ENCODE data around the gene DUSP22. TPM values are rescaled to one million over a fixed set of nuclear protein-coding genes. Genes with fewer than 3 reads are reported as not detected.
A peak's percentile ranks its signal among the peaks of the same experiment; 100 is the strongest.

The DUSP22 gene
- total and polyA plus RNA-seq, 8 donors: 15.6 to 338 (median 34.8) TPM

DNA sequence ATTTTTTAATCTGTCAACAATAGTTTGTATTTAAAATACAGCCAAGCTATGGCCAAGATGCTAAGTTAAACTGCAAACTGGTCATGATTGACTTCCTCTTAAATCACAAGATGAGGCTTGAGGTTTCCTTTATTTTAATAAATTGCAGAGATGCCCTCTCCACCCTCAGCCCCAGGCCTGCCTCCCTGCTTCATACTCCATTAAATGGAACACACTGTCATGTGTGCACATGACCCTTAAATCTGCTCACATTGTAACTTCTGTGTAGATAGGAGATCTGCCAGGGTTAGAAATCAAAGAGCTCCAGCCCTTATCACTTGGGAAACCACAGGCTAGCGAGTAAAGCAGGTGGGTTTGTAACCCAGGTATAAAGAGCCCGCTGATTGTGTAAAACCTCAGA lies 20.8 kb downstream of the DUSP22 start:
- TF ChIP-seq EP300 (IDR thresholded peaks at IDR 0.05) (no peak), POLR2AphosphoS5 (IDR thresholded peaks at IDR 0.05) (peak in 1 of 3 donors; percentile 68), POLR2A (IDR thresholded peaks at IDR 0.05) (no peak)
- TF ChIP-seq, protein P1, sequence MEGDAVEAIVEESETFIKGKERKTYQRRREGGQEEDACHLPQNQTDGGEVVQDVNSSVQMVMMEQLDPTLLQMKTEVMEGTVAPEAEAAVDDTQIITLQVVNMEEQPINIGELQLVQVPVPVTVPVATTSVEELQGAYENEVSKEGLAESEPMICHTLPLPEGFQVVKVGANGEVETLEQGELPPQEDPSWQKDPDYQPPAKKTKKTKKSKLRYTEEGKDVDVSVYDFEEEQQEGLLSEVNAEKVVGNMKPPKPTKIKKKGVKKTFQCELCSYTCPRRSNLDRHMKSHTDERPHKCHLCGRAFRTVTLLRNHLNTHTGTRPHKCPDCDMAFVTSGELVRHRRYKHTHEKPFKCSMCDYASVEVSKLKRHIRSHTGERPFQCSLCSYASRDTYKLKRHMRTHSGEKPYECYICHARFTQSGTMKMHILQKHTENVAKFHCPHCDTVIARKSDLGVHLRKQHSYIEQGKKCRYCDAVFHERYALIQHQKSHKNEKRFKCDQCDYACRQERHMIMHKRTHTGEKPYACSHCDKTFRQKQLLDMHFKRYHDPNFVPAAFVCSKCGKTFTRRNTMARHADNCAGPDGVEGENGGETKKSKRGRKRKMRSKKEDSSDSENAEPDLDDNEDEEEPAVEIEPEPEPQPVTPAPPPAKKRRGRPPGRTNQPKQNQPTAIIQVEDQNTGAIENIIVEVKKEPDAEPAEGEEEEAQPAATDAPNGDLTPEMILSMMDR (IDR thresholded peaks at IDR 0.05): no peak
- WGBS, 5 donors: 23 to 38% (median 32%) methylated on average over 2 of the region's 2 CpGs
- peak in 1 of 2 donors; percentile 37 for DNase-seq
- H3K4me1 ChIP-seq: peaks cover 13 to 34% (median 20%) of the 10 kb centered on the region in 4 donors
- H3K27me3 ChIP-seq: no peaks in the 10 kb centered on the region
- peak overlapping the region in 2 of 5 donors; percentile 9 to 22 for H3K27ac ChIP-seq
- no peaks in the 10 kb centered on the region for H3K9me3 ChIP-seq
- intact Hi-C loops (cut with DNase I; ENCODE audit: low total_unique reads): no loop called here
- H3K4me3 ChIP-seq: no peak overlapping the region
- H3K36me3 ChIP-seq: peaks cover 0 to 3% (median 1%) of the 10 kb centered on the region in 4 donors

DNA sequence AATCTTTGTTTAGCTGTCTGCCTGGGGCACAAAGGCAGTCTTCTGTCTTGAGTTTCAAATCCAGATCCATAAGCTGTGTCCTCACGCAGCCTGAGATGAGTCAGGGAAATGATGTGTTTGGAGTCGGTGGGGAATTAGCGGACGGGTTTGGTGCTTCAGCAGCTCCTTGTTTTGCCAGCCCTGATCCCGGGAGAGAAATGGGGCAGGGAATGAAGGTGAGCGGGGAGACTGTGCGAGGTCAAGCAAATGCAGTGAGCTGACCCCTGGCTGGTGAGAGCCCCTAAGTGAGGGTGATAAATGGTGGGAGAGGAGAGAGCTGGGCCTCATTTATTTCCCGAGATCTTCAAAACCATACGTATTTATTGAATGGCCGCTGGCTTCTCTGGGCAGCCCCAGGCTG lies 21.6 kb downstream of the DUSP22 start:
- no peak overlapping the region for H3K4me3 ChIP-seq
- TF ChIP-seq EP300 (IDR thresholded peaks at IDR 0.05) (no peak), POLR2AphosphoS5 (IDR thresholded peaks at IDR 0.05) (no peak)
- TF ChIP-seq, protein P1 (IDR thresholded peaks at IDR 0.05): no peak
- 89 to 94% (median 93%) methylated on average over 10 of the region's 10 CpGs for WGBS, 5 donors
- no peaks in the 10 kb centered on the region for H3K36me3 ChIP-seq
- intact Hi-C loops (cut with DNase I; ENCODE audit: low total_unique reads): no loop called here
- H3K27ac ChIP-seq: no peak overlapping the region
- H3K4me1 ChIP-seq: peaks cover 13 to 30% (median 20%) of the 10 kb centered on the region in 4 donors
- H3K27me3 ChIP-seq: no peaks in the 10 kb centered on the region
- DNase-seq: no peak
- no peaks in the 10 kb centered on the region for H3K9me3 ChIP-seq

DNA sequence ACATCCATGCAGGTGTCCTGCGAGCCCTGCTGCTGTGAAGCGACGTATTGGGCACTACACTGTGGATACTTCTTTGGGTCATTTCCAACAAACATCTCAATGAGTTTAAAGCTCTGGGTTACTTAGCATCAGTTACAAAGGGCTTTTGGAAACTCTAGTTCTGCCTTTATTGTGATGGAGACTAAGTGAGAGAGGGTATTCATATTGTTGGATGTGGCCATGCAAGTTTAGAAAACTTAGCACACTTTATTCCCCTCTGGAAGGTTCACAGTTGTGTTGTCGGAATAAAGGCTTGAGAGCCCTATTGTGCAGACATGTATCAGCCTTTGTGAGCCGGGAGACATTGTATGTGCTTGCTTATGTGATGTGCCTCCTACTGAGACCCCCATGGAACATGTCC lies 22.1 kb downstream of the DUSP22 start:
- H3K27me3 ChIP-seq: no peaks in the 10 kb centered on the region
- no peaks in the 10 kb centered on the region for H3K36me3 ChIP-seq
- no peak overlapping the region for H3K27ac ChIP-seq
- DNase-seq: no peak
- no peaks in the 10 kb centered on the region for H3K9me3 ChIP-seq
- 89 to 94% (median 92%) methylated on average over 5 of the region's 5 CpGs for WGBS, 5 donors
- peaks cover 13 to 30% (median 20%) of the 10 kb centered on the region in 4 donors for H3K4me1 ChIP-seq
- H3K4me3 ChIP-seq: no peak overlapping the region
- TF ChIP-seq, protein P1 (IDR thresholded peaks at IDR 0.05): no peak
- TF ChIP-seq POLR2AphosphoS5 (IDR thresholded peaks at IDR 0.05) (no peak), POLR2A (IDR thresholded peaks at IDR 0.05) (no peak), EP300 (IDR thresholded peaks at IDR 0.05) (no peak)
- intact Hi-C loops (cut with DNase I; ENCODE audit: low total_unique reads): no loop called here

DNA sequence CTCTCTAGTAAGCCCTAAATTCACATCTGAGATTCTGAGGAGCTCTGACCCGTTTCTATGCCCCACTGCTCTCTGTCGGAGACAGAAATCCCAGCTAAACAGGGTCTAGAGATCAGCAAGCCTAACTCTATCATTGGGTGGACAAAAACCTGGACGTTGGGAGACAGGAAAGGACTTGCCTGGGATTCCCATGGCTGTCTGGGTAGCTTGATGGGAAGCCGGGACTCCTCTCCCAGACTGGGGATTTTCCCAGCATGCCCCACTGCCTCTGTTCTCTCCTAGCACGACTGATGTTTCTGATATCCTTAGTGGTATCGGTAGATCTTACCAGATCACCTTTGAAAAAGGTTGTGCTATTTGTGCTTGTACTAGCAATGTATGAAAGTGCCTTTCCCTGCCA lies 22.9 kb downstream of the DUSP22 start:
- intact Hi-C loops (cut with DNase I; ENCODE audit: low total_unique reads): no loop called here
- 74 to 78% (median 75%) methylated on average over 6 of the region's 6 CpGs for WGBS, 5 donors
- Histone ChIP-seq H3K4me1 (peaks cover 13 to 30% (median 20%) of the 10 kb centered on the region in 4 donors), H3K27ac (no peak overlapping the region), H3K27me3 (no peaks in the 10 kb centered on the region), H3K36me3 (no peaks in the 10 kb centered on the region), H3K4me3 (no peak overlapping the region), H3K9me3 (no peaks in the 10 kb centered on the region)
- TF ChIP-seq, protein P1 (IDR thresholded peaks at IDR 0.05): no peak
- TF ChIP-seq POLR2A (IDR thresholded peaks at IDR 0.05): no peak
- TF ChIP-seq POLR2AphosphoS5 (IDR thresholded peaks at IDR 0.05): no peak
- TF ChIP-seq EP300 (IDR thresholded peaks at IDR 0.05): no peak
- DNase-seq: no peak

Data from stomach (tissue), 9 donors.